ENCODE results near the gene CPT1B.

DNA sequence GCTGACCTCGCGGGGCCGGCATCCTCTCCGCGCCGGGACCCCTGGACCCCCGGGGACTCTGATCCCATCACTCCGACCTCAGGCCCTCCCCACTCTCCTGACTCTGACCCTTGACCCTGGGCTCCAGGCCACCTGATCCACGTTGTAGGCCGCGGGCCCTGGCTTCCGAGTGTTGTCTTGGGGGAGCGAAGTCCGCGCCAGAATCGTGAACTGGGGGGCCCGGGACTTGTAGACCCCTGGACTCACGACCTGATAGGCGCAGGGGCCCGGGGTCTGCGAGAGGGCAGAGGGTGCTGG lies 47.7 kb downstream of the CPT1B start:
- TF ChIP-seq POLR2AphosphoS5 (IDR thresholded peaks at IDR 0.05) (no peak), EZH2 (IDR thresholded peaks at IDR 0.05; ENCODE audit: borderline replicate concordance, insufficient read depth, low read length, poor library complexity, severe bottlenecking) (no peak), EP300 (conservative IDR thresholded peaks at IDR 0.05; ENCODE audit: poor library complexity, severe bottlenecking) (no peak), RAD21 (conservative IDR thresholded peaks at IDR 0.05) (no peak), TAF1 (IDR thresholded peaks at IDR 0.05; ENCODE audit: low read depth) (no peak)
- TF ChIP-seq, protein P1, sequence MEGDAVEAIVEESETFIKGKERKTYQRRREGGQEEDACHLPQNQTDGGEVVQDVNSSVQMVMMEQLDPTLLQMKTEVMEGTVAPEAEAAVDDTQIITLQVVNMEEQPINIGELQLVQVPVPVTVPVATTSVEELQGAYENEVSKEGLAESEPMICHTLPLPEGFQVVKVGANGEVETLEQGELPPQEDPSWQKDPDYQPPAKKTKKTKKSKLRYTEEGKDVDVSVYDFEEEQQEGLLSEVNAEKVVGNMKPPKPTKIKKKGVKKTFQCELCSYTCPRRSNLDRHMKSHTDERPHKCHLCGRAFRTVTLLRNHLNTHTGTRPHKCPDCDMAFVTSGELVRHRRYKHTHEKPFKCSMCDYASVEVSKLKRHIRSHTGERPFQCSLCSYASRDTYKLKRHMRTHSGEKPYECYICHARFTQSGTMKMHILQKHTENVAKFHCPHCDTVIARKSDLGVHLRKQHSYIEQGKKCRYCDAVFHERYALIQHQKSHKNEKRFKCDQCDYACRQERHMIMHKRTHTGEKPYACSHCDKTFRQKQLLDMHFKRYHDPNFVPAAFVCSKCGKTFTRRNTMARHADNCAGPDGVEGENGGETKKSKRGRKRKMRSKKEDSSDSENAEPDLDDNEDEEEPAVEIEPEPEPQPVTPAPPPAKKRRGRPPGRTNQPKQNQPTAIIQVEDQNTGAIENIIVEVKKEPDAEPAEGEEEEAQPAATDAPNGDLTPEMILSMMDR (IDR thresholded peaks at IDR 0.05; ENCODE audit: poor library complexity, severe bottlenecking) = no peak

All from neural cell (in vitro differentiated cells).